GM15510 (cell line): ENCODE measurements around the gene SLFN12L.
A peak's percentile ranks its signal among the peaks of the same experiment; 100 is the strongest.

Experiments used
- POLR2A ChIP-seq: IDR thresholded peaks from 3 replicates; pipeline ENCODE4 v1.6.1; 2011; ENCODE audit warnings: borderline replicate concordance; ENCODE audit not compliant: insufficient read length; ENCODE audit errors: extremely low read depth

The SLFN12L gene

DNA sequence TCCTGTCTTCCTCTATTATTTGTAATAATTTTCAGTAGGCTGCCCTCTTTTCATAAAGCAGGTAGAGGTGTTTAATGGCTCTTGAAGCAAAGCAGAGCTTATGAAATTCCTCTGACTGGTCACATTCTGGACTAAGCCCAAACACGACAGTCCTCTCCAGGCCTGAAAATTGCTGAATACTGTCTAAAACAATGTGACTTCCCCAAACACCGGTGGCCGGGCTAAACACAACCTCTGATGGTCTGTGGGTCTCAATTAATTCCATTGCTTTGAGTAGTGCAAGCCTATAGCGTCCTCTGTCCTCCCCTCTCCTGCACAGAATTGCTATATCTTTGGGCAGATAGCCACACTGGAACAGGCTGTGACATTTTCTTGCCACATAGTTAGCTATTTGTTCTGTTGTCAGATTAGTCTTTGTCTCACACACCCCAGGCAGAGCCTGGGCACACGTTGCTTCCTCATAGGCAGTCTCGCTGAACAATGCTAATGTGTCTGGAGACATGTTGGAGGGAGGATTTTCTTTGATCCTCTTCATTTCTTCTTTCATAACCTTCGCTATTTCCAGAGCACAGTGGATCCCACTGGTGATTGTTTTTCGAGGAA, 10.8 kb upstream of the SLFN12L start:
- no peak for TF ChIP-seq POLR2A

DNA sequence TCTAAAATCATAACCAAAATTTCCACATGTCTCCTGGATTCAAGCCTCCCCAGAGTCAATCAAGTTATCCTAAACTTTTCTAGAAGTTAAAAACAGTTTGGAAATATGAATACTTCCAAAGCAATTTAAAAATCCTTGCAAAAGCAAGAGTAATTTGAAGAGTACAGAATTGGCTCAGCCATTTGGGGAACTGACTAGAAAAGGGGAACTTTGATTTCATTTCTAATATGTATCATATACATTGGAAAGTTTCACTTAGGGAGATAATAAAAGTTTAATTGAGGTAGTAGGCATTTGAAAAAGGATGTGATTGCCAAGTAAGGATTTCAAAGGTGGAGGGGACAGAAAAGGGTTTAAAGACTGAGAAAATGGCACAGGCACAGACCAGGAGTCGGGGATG, 9.0 kb upstream of the SLFN12L start:
- TF ChIP-seq POLR2A = no peak

DNA sequence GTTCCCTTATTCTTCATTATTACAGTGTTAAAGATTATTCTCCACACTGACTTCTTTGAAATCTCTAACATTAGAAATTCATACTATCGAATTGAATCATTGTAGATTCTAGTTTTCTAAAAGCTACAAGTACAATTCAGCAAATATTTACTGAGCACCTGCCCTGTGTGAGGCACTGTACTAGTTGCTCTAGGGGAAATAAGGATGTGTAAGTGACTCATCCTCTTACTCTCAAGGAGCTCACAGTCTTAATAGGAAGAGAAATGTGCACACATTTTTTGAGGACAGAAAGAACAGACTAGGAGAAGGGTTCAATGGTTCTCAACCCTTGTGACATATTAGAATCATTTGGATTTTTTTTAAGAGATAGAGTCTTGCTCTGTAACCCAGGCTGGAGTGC, 7.7 kb upstream of the SLFN12L start:
- TF ChIP-seq POLR2A = no peak

DNA sequence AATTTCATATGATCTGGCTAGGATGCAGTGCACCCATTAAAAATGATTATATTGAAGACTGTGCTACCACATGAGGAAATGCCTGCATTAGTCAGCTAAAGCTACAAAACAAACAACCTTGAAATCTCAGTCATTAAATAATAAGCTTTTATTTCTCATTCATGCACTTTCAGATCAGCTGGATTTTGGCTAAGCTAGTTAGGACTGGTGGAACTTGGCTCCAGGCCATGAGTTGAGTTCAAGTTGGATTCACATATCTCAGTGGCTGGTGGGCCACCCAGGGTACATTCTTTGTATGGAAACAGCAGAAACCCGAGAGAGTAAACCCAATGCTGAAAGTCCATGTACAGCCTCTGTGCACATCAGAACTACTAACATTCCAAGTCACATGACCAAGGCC, 6.4 kb upstream of the SLFN12L start:
- no peak for TF ChIP-seq POLR2A

DNA sequence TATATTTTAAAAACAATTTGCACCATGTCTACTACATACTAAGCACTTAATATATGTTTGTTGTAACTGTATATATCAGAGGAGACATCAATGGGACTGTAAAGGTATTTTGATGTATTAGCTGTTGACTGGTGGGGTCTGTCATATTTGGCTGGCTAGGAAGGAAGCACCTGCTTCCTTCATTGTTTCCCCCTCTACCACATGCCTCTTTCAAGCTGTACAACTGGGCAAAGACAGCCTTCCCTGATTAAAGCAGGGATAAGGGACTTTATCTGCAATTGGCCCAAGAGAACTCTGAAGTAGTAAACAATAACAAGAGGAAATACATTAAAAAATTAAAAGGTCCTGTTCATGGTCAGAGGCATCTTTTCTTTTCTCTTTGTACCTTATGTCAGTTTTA, 5.5 kb upstream of the SLFN12L start:
- no peak for TF ChIP-seq POLR2A

DNA sequence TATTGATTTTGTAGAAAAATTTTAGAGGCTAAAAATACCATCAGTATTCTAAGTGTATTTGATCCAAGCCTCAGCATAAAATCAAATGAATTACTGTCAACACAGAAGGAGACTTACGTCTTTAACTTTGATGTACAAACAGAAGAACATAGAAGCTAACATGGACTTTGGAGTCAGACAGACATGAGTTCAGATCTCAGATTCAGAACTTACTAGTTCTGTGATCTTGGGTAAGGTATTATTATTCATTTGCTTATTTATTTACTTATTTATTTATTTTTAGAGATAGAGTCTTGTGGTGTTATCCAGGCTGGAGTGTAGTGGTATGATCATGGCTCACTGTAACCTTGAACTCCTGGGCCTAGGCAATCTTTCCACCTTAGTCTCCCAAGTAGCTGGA, 4.0 kb upstream of the SLFN12L start:
- no peak for TF ChIP-seq POLR2A

DNA sequence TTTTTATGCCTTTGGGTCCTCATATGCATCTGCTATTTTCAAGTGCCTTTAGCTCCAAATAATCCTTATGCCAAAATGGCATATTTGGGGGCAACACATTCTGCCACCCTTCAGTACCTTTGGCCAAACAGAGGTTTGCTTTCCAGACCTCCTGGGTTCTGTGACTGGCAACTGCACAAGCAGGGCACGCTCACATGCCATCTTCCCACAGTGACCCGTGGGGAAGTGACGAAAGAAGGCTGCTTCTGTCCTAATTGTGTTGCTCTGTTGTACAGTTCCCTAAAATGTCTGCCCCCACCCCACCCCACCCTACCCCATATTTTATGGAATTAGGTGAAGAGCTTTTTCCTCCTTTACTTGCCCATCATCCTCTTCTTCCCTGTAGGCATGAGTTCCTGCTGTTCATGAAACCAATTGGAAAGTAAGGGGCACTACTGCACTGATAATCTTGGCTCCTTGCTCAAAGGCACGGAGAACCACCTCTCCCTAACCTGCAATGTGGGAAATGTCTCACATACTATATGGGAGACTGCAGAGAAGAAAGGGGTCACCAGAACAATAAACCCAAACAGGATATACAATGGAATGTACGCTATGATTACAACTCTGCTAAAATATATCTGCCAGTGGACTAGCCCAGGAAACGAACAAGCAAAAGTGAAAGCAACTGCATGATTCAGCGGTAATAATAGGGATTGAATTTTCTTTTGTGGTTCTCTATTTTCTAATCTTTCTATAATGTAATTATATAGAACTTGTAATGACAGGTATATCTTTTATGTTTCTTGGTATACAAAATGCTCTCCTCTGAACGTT, 3.3 kb upstream of the SLFN12L start:
- TF ChIP-seq POLR2A = peak; percentile 50

DNA sequence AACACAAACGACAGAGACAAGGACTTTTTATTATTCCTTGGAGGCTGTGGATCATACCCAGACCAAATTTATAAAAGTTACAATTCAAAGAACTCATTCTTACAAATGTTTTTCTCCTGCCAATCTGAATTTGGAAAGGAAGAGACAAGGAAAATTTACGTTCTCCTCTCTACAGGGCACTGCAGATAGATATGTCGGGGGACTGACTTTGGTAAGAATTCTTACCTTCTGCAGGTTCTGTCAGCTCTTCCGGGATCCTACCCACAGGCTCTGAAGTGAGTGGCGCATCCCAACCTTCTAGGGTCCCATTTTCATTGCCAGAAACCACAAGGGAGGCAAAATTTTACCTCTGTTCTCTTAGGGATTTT, 2.2 kb upstream of the SLFN12L start:
- no peak for TF ChIP-seq POLR2A

DNA sequence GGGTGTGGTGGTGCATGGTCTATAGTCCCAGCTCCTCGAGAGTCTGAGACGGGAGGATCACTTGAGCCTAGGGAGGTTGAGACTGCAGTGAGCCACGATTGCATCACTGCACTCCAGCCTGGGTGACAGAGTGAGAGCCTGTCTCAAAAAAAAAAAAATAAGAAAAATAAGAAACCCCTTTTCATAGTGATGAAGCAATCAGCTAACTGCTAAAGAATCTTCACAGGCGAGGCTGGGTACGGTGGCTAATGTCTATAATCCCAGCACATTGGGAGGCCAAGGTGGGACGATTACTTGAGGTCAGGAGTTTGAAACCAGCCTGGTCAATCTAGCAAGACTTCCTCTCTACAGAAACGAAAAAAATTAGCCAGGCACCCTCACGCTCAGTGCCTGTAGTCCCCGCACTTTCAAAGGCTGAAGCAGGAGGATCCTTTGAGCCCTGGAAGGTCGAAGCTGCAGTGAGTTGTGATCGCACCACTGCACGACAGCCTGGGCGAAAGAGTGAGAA, 760 bp downstream of the SLFN12L start:
- no peak for TF ChIP-seq POLR2A

DNA sequence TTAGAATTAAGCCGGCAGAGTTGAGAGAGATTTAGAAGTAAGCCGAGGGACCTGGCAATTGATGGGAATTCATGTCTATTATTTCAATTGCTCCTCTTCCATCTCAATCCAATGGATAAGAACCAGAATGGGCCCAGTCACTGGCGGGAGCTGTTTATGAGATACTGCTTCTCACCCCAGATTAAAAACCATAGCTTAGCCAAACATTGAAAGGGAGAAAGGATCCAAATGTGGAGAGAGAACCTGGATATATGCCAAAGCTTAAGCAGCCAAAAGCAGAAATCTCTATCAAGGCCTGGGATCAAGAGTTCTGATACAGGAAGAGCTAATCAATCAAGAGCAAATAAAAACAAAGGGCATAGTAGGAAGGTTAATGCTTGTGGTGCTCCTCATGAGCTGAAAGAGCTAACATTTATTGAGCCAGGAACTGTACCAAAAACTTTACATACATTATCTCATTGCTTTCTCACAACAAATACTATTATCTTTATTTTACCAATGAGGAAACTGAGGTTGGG, 2.8 kb downstream of the SLFN12L start:
- TF ChIP-seq POLR2A = no peak

DNA sequence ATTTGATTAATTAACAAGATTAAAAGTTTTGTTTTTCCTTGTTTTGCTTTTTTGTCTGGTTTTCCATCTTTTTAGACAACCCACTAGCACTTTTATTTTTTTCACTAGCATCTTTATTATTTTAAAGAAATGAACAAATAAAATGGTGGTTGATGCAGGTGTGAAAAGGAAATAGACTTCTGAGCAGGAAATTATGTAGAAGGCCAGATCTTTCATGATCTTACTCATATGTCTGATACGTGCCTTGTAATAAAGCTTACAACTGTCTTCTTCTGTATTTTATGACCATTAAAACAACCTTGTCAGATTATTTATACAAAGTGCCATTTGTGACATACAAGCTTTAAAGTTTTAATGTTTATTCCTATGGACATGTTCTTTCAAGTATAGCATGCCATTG, 6.3 kb downstream of the SLFN12L start:
- no peak for TF ChIP-seq POLR2A

DNA sequence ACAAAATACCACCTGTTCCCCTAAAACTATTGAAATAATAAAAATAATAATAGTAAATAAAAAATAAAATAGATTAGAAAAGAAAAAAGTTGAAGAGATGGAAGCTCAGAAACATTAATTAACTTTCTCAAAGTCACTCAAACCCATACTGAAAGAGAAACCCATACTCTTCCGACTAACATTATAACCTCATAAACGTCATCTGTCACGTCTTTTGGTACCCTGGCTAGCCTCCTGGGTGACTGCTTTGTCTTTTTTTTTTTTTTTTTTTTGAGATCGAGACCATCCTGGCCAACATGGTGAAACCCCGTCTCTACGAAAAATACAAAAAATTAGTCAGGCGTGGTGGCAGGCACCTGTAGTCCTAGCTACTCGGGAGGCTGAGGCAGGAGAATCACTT, 7.6 kb downstream of the SLFN12L start:
- no peak for TF ChIP-seq POLR2A

DNA sequence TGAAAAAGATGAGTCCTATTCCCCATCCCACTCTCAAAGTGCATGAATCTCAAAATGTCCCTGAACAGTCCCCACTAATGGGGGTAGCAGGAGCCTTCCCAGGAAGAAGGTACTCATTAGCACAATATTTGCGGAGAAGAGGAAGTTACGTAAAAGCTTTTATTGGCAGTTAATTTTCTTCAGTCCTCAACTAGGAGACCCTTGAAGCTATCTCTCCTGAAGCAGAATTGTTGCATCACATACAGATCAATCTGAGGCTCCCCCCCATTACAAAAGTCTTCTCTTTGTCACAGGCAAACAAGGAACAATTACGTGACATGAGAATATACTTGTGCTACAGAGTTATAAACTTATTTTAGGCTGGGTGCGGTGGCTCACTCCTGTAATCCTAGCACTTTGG, 14.2 kb downstream of the SLFN12L start:
- TF ChIP-seq POLR2A = no peak

DNA sequence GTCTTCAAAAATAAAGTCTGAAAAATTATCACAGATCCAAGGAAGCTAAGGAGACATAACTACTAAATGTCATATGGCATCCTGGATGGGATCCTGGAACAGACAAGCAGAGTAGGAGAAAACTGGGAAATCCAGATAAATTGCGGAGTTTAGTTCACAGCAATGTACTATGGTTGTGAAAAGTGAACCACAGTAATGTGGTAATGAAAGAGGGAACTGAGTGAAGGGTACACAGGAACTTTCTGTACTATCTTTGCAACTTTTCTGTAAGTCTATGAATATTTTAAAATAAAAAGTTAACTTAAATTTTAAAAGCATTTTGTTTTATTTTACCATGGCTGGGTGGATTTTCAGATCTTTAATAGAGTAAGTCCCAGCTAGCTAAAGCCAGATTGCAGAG, 16.3 kb downstream of the SLFN12L start:
- TF ChIP-seq POLR2A = no peak

DNA sequence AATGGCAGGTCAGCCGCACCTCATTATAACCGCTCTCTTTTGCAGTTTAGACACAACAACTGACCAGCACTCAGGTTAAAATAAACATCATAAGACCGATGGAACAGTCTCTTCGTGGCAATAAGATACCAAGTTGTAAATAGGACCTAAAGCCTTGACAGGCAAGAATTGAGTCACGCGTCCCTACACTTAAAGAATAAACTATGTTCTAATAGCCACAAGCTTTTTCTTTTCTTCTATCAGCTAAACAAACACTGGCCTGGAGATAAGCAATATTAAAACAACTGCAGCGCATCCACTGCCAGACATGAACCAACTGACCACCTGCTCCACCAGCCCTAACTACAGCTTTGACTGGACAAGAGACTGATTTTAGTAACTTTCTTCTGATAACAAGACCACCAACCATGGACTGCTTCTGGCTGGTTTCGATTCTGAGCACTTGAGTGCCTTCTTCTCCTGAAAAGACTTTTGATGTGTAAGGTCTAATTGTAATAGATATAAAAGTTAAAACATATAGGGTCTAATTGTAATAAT, 17.5 kb downstream of the SLFN12L start:
- no peak for TF ChIP-seq POLR2A

DNA sequence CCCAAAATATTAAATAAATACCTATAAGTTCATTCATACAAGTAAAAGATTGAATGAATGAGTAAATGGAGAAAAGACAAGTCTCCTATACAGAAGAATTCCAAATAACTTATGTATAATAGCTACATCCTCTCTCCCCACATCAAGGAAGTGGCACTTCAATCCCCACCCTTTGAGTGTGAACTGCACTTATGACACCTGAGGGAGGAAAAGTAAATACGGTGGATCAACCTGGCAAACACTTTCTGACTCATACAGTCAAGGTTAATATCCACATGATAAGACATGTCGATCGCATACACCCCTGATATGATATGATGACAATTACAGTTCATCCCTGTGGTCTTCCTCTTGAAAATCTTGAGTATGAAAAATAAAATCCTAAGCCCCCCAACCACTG, 18.0 kb downstream of the SLFN12L start:
- no peak for TF ChIP-seq POLR2A
